Keratinocyte (primary cell): ENCODE measurements around the gene RBM47.

ENCODE experiments used
- CTCF ChIP-seq, 3 experiments: IDR thresholded peaks in 1 of 3; conservative IDR thresholded peaks in 1 of 3; optimal IDR thresholded peaks in 1 of 3; 2 replicates in 2 of 3; 3 replicates in 1 of 3; pipeline versions ENCODE3 to v1.5.1; 2011; ENCODE audit warnings: low read length in 3 of 3, mild to moderate bottlenecking in 3 of 3, moderate library complexity in 2 of 3, control low read depth in 1 of 3, inconsistent platforms in 1 of 3; ENCODE audit not compliant: insufficient read depth in 2 of 3; ENCODE audit errors: extremely low read depth in 1 of 3
- EZH2 ChIP-seq: IDR thresholded peaks from one replicate; pipeline ENCODE4 v1.6.1; 2012; ENCODE audit warnings: inconsistent platforms, mild to moderate bottlenecking, low read length, moderate library complexity

GRCh38 chr4:40576651-40577480, 52.8 kb downstream of the RBM47 start:
- TF ChIP-seq EZH2, result no peak
- no peak for TF ChIP-seq CTCF (optimal IDR thresholded peaks at IDR 0.05 in 1 of 3, IDR thresholded peaks at IDR 0.05 in 1 of 3, conservative IDR thresholded peaks at IDR 0.05 in 1 of 3; ENCODE audit: extremely low read depth in 1 of 3, insufficient read depth in 2 of 3, low read length in 3 of 3)
